B cell (primary cell): ENCODE results near the gene VPS8. TPM values are rescaled to one million over a fixed set of nuclear protein-coding genes. Genes with fewer than 3 reads are reported as not detected.

Experiments used
- ATAC-seq: fragments of 200-7000 bp; cut with Tn5 transposase; one replicate; pipeline ENCODE4 v1.10.0; 2021; ENCODE audit warnings: low read depth, mild to moderate bottlenecking, moderate number of reproducible peaks, moderate library complexity
- CTCF ChIA-PET: fragments of 350-600 bp; sonication (Branson Sonifier 250); formaldehyde crosslinking; loops from one replicate; lab custom pipeline; 2021; ENCODE audit warnings: antibody characterized with exemption, inconsistent platforms; lab: Charles Lee
- POLR2A ChIA-PET: fragments of 350-600 bp; sonication (Branson Sonifier 250); formaldehyde crosslinking; loops from one replicate; lab custom pipeline; 2021; ENCODE audit warnings: antibody characterized with exemption; lab: Charles Lee
- DNase-seq: peaks from one replicate; pipeline ENCODE4 v3.0.0; 2013
- H2AFZ ChIP-seq: 2 replicates; pipeline ENCODE4 v1.6.1; 2012; ENCODE audit warnings: mild to moderate bottlenecking, low read depth, low read length; ENCODE audit not compliant: insufficient read depth, poor library complexity, severe bottlenecking
- H3K27ac ChIP-seq, 2 donors: 1 replicate in 1 of 2; 2 replicates in 1 of 2; pipeline ENCODE4 v1.5.1; 2012 to 2013; ENCODE audit warnings: low read length in 2 of 2, mild to moderate bottlenecking in 2 of 2, moderate library complexity in 1 of 2
- H3K27me3 ChIP-seq, 4 experiments: fragments of 200-600 bp in 1 of 4; sonication (generic) in 1 of 4; replicated peaks in 1 of 4; 1 replicate in 2 of 4; 2 replicates in 2 of 4; pipeline versions ENCODE4 v1.6.1 to v1.7.0; 2013 to 2016; ENCODE audit warnings: low read length in 3 of 4, mild to moderate bottlenecking in 2 of 4, mixed read lengths in 1 of 4, moderate library complexity in 1 of 4; ENCODE audit not compliant: insufficient read depth in 4 of 4, control insufficient read depth in 3 of 4; ENCODE audit errors: control extremely low read depth in 1 of 4
- H3K36me3 ChIP-seq, 2 experiments: replicated peaks in 1 of 2; 1 replicate in 1 of 2; 2 replicates in 1 of 2; pipeline versions ENCODE4 v1.6.1 to v1.7.1; 2013; ENCODE audit warnings: low read length in 1 of 2; ENCODE audit not compliant: insufficient read depth in 2 of 2, control insufficient read depth in 1 of 2; ENCODE audit errors: control extremely low read depth in 1 of 2, extremely low read depth in 1 of 2
- H3K4me1 ChIP-seq, 2 donors: fragments of 200-600 bp in 1 of 2; sonication (generic) in 1 of 2; 1 replicate in 1 of 2; 2 replicates in 1 of 2; pipeline versions ENCODE4 v1.5.1 to v1.6.1; 2013 to 2017; ENCODE audit warnings: low read length in 2 of 2; ENCODE audit not compliant: control insufficient read depth in 2 of 2, insufficient read depth in 2 of 2
- H3K4me2 ChIP-seq: replicated peaks from 2 replicates; pipeline ENCODE3; 2012; ENCODE audit warnings: mild to moderate bottlenecking, low read depth, low read length; ENCODE audit not compliant: poor library complexity, severe bottlenecking
- H3K4me3 ChIP-seq, 5 experiments: fragments of 200-600 bp in 1 of 5; sonication (generic) in 1 of 5; 1 replicate in 3 of 5; 2 replicates in 2 of 5; pipeline versions ENCODE4 v1.5.1 to v1.7.0; 2011 to 2016; ENCODE audit warnings: low read length in 4 of 5, mild to moderate bottlenecking in 4 of 5, low read depth in 2 of 5, control low read depth in 1 of 5, moderate library complexity in 1 of 5; ENCODE audit not compliant: insufficient read depth in 1 of 5; ENCODE audit errors: control extremely low read depth in 1 of 5, extremely low read depth in 1 of 5
- H3K79me2 ChIP-seq: fragments of 200-600 bp; sonication (generic); one replicate; pipeline ENCODE4 v1.6.0; 2016; ENCODE audit warnings: low read length; ENCODE audit not compliant: control insufficient read depth, insufficient read depth
- H3K9ac ChIP-seq: fragments of 200-600 bp; sonication (generic); 2 replicates; pipeline ENCODE4 v1.6.1; 2017; ENCODE audit warnings: mild to moderate bottlenecking, low read length, moderate library complexity
- H3K9me3 ChIP-seq, 3 donors: one replicate each; pipeline versions ENCODE4 v1.6.1 to v1.7.1; 2013; ENCODE audit warnings: low read length in 2 of 3; ENCODE audit not compliant: control insufficient read depth in 2 of 3, insufficient read depth in 1 of 3; ENCODE audit errors: control extremely low read depth in 1 of 3
- H4K20me1 ChIP-seq: 2 replicates; pipeline ENCODE4 v1.6.0; 2012; ENCODE audit warnings: mild to moderate bottlenecking, low read length; ENCODE audit not compliant: insufficient read depth, control insufficient read depth, poor library complexity, severe bottlenecking
- H3K27ac Mint-ChIP-seq: one replicate; pipeline ENCODE4 v1.8.0; 2021; ENCODE audit warnings: mixed read lengths
- H3K27me3 Mint-ChIP-seq: one replicate; pipeline ENCODE4 v1.8.0; 2021; ENCODE audit warnings: mixed read lengths
- H3K4me1 Mint-ChIP-seq: one replicate; pipeline ENCODE4 v1.8.0; 2021; ENCODE audit warnings: mixed read lengths
- H3K4me3 Mint-ChIP-seq: one replicate; pipeline ENCODE4 v1.8.0; 2021; ENCODE audit warnings: mixed read lengths
- H3K9me3 Mint-ChIP-seq: one replicate; pipeline ENCODE4 v1.8.0; 2022; ENCODE audit warnings: mixed read lengths; ENCODE audit not compliant: insufficient read depth
- CTCF ChIP-seq: fragments of 200-600 bp; IDR thresholded peaks from one replicate; pipeline ENCODE4 v1.8.0; 2022; ENCODE audit warnings: antibody characterized with exemption, mild to moderate bottlenecking
- EZH2 ChIP-seq: IDR thresholded peaks from 2 replicates; pipeline ENCODE4 v1.6.1; 2012; ENCODE audit warnings: borderline replicate concordance, low read depth, mild to moderate bottlenecking, moderate library complexity, low read length; ENCODE audit not compliant: insufficient read depth, poor library complexity, severe bottlenecking
- WGBS: methylation state at CpG from one replicate; pipeline ENCODE4 v1.1.5; 2013; ENCODE audit warnings: missing lambda C conversion rate; ENCODE audit not compliant: insufficient coverage; 5-methylcytosine and 5-hydroxymethylcytosine counted together
- intact Hi-C: fragments of 100-400 bp; cut with micrococcal nuclease; formaldehyde crosslinking; loops from one replicate; pipeline ENCODE4 v1.10.0; 2022
- polyA plus RNA-seq: library from polyadenylated mRNA; depleted of rRNA; stranded (reverse); fragments of >200 nt; gene quantifications from 2 replicates; pipeline ENCODE4 v1.2.3, GENCODE V29; 2012
- total RNA-seq, 2 donors: library from RNA; stranded (reverse); fragments of 120-200 nt in 1 of 2; gene quantifications; 1 replicate in 1 of 2; 2 replicates in 1 of 2; pipeline versions ENCODE4 v1.2.3 to v1.2.4, GENCODE V29; 2013 to 2022

The VPS8 gene
- total and polyA plus RNA-seq, 2 donors (not counting 1 experiment from before 2014, with no cell fraction given) = 18.3 to 95.6 TPM

- H3K9me3 Mint-ChIP-seq = peaks cover 11% of the 10 kb centered on the region
- Histone ChIP-seq H3K36me3 (peaks cover 0 to 34% of the 10 kb centered on the region in 2 experiments), H3K4me2 (no peak overlapping the region), H3K79me2 (no peaks in the 10 kb centered on the region), H2AFZ (no peak overlapping the region), H3K27me3 (no peaks in the 10 kb centered on the region), H3K4me1 (no peaks in the 10 kb centered on the region), H3K27ac (no peak overlapping the region), H3K4me3 (no peak overlapping the region), H3K9me3 (peaks cover 0 to 2% (median 0%) of the 10 kb centered on the region in 3 donors), H3K9ac (no peak overlapping the region), H4K20me1 (no peaks in the 10 kb centered on the region)
- H3K4me1 Mint-ChIP-seq = no peaks in the 10 kb centered on the region
- DNase-seq (no peak), ATAC-seq (no peak)
- intact Hi-C loops = no loop called here
- no peak for TF ChIP-seq EZH2
- TF ChIP-seq CTCF = no peak
- H3K27me3 Mint-ChIP-seq = no peaks in the 10 kb centered on the region
- no peak overlapping the region for H3K27ac Mint-ChIP-seq
- ChIA-PET POLR2A (no interaction called here), CTCF (interaction anchor here (0.6 kb wide), 1 partner anchor 18 kb away, joined by 3 read pairs; no protein-coding TSS in a partner anchor)
- no peak overlapping the region for H3K4me3 Mint-ChIP-seq
- no CpG with 5 or more reads among the region's 3 CpGs for WGBS
Observed at GRCh38 chr3:185030951-185031350, 219.0 kb downstream of the VPS8 start.

- no peak overlapping the region for H3K4me2 ChIP-seq
- peaks cover 0 to 9% (median 1%) of the 10 kb centered on the region in 3 donors for H3K9me3 ChIP-seq
- H3K9ac ChIP-seq = no peak overlapping the region
- H3K4me3 ChIP-seq = no peak overlapping the region
- no peak overlapping the region for H2AFZ ChIP-seq
- H3K36me3 ChIP-seq = peaks cover 0 to 7% of the 10 kb centered on the region in 2 experiments
- no peaks in the 10 kb centered on the region for H3K27me3 ChIP-seq
- no peak overlapping the region for H3K27ac Mint-ChIP-seq
- WGBS = no CpG with 5 or more reads among the region's 1 CpG
- no peaks in the 10 kb centered on the region for H3K27me3 Mint-ChIP-seq
- no peaks in the 10 kb centered on the region for H4K20me1 ChIP-seq
- H3K4me3 Mint-ChIP-seq = no peak overlapping the region
- no peaks in the 10 kb centered on the region for H3K4me1 Mint-ChIP-seq
- ChIA-PET POLR2A (no interaction called here), CTCF (no interaction called here)
- H3K4me1 ChIP-seq = no peaks in the 10 kb centered on the region
- TF ChIP-seq CTCF = no peak
- no peak for TF ChIP-seq EZH2
- no peak for ATAC-seq
- no peaks in the 10 kb centered on the region for H3K79me2 ChIP-seq
- intact Hi-C loops = no loop called here
- H3K27ac ChIP-seq = no peak overlapping the region
- peaks cover 12% of the 10 kb centered on the region for H3K9me3 Mint-ChIP-seq
- DNase-seq = no peak
Observed at GRCh38 chr3:185037801-185038200, 225.8 kb downstream of the VPS8 start.
